Measurements from ENCODE around the gene ATP2B1.

DNA sequence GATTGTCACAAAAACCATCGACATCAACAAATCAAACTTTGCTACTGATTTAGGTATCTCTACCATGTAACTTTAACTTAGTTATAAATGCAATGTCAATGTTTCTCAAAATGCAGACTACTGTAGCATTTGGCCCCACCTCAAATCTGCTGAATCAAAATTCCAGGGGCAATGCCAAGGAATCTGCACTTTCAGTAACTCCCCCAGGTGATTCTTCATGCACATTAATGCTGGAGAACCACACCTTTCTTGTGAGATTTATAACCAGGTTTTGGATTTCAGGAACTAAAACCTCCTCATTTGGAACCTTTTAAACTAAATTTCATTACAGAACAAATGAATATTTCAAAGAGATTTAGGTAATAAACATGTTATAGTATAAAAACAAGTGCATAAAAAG, 4.9 kb downstream of the ATP2B1 start:
- TF ChIP-seq CTCF (tag by site-specific recombination; IDR thresholded peaks at IDR 0.05) (no peak), HOXA7 (CRISPR knock-in tag; IDR thresholded peaks at IDR 0.05; ENCODE audit: borderline replicate concordance) (no peak), ZNF747 (tag by site-specific recombination; IDR thresholded peaks at IDR 0.05) (no peak), ZNF623 (tag by site-specific recombination; IDR thresholded peaks at IDR 0.05) (no peak), ZNF707 (tag by site-specific recombination; IDR thresholded peaks at IDR 0.05) (no peak), ZNF629 (tag by site-specific recombination; IDR thresholded peaks at IDR 0.05) (no peak), ZBTB17 (tag by site-specific recombination; IDR thresholded peaks at IDR 0.05) (no peak), YY1 (tag by site-specific recombination; IDR thresholded peaks at IDR 0.05) (no peak)

Measured in HEK293 (cell line).